ENCODE data around the gene LMOD1.

LMOD1 gene

DNA sequence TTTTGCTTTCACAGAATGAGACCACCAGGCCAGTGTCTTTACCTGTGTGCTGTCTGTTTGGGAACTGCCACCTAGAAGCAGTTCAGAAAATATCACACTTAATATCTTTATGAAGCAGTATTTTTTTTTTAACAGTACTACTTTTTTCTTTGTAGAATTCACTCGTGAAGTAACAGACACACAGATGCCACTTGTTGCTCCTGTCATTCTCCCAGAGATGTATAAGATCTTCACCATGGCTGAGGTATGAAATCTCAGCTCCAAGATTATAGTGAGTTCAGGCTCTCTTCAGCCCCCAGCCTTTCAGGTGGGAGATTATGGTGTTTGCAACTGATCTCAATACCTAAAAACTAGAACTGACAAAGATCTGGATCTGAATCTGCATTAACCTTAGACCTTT is 94.4 kb downstream of the LMOD1 start:
- no peak for DNase-seq

- DNase-seq = no peak
Observed at GRCh38 chr1:201850053-201850397, 96.3 kb downstream of the LMOD1 start.

DNA sequence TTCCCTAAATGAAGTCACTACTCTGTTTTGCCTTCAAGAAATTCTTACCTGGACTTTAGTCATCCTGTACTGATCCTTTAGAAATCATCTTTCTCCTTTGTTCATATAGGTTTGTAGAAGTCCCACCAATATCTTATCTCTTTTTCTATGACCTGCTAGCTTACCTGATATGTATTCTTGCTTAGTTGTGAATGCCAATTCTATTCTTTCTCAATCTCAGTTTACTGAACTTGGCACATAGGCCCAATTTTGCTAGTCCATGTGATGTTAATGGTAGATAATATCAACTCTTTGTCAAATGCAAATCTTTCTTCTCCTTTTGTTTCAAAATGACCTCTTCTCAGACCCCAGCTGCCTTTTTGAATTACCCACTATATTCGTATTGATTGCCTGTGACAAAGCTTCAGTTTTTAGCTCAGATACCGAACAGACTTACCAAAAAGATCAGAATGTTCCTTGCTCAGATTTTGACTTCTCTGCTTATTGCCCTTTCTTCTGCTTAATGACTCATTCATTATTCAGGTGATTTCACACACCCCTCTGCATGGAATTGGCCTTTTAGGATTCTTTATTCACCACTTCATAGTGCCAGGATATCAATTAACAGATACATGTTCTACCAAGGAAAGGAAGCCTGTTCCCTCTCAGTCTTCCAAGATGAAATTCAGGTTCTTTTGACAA is 96.8 kb downstream of the LMOD1 start:
- DNase-seq = no peak

GRCh38 chr1:201848230-201848629 is 98.1 kb downstream of the LMOD1 start:
- no peak for DNase-seq

DNA sequence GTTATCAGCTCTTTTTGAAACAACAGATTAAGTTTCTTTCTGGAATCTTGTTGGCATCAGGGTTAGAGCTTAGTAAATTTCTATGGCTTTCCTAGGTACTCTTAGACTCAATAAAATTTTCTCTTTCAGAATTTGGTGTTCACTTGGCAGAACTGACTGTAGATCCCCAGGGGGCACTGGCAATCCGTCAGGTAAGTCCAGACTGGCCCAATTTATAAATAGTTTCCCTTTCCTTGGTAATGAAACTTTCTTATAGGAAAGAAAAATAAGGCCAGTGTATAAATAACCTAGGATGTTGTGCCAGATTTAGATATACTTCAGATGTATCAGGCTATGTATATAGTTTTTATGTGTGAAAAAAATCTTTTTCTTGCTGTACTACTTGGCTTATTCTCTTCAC is 99.2 kb downstream of the LMOD1 start:
- DNase-seq = no peak
